ENCODE data around the gene ERO1A.

The ERO1A gene

DNA sequence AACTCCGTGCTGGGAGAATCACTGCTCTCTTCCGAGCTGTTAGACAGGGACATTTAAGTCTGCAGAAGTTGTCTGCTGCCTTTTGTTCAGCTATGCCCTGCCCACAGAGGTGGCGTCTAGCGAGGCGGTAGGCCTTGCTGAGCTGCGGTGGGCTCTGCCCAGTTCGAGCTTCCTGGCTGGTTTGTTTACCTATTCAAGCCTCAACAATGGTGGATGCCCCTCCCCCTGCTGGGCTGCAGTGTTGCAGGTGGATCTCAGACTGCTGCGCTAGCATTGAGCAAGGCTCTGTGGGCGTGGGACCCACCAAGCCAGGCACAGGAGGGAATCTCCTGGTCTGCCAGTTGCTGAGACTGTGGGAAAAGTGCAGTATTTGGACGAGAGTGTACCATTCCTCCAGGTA lies 99.0 kb downstream of the ERO1A start:
- H3K9me3 ChIP-seq (ENCODE audit: control insufficient read depth, insufficient read depth, low read length), result no peaks in the 10 kb centered on the region
- H3K9ac ChIP-seq (ENCODE audit: low read depth, low read length), result no peak overlapping the region
- H3K4me1 ChIP-seq (ENCODE audit: control insufficient read depth, insufficient read depth, low read length), result no peaks in the 10 kb centered on the region
- H3K36me3 ChIP-seq (ENCODE audit: control insufficient read depth, insufficient read depth, low read length), result no peaks in the 10 kb centered on the region
- H3K4me3 ChIP-seq (ENCODE audit: low read depth, low read length), result no peak overlapping the region
- no peaks in the 10 kb centered on the region for H3K27me3 ChIP-seq (ENCODE audit: control insufficient read depth, insufficient read depth, low read length)

DNA sequence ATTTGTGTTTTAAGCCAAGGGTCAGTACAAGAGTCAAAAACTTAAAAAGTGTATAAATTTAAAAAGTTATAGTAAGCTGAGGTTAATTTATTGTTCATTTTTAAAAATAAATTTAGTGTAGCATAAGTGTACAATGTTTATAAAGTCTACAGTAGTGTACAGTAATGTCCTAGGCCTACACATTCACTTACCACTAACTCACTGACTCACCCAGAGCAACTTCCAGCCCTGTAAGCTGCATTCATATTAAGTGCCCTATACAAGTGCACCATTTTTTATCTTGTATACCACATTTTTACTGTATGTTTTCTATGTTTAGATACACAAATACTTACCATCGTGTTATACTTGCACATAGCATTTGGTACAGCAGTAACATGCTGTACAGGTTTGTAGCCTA lies 105.0 kb downstream of the ERO1A start:
- no peak overlapping the region for H3K9ac ChIP-seq (ENCODE audit: low read depth, low read length)
- no peaks in the 10 kb centered on the region for H3K9me3 ChIP-seq (ENCODE audit: control insufficient read depth, insufficient read depth, low read length)
- H3K27me3 ChIP-seq (ENCODE audit: control insufficient read depth, insufficient read depth, low read length), result no peaks in the 10 kb centered on the region
- no peaks in the 10 kb centered on the region for H3K4me1 ChIP-seq (ENCODE audit: control insufficient read depth, insufficient read depth, low read length)
- no peaks in the 10 kb centered on the region for H3K36me3 ChIP-seq (ENCODE audit: control insufficient read depth, insufficient read depth, low read length)
- H3K4me3 ChIP-seq (ENCODE audit: low read depth, low read length), result no peak overlapping the region

All from iPS-15b (cell line).